Keratinocyte (primary cell): Measurements from ENCODE around the gene TFPI2. TPM values are rescaled to one million over a fixed set of nuclear protein-coding genes. Genes with fewer than 3 reads are reported as not detected.

Experiments
- DNase-seq: peaks from one replicate; pipeline ENCODE4 v3.0.0-alpha.2; 2011; ENCODE audit warnings: low read depth, missing footprints, low spot score
- FAIRE-seq: peaks from 2 replicates; lab custom pipeline; 2011; peaks lifted over from hg19 to GRCh38; lab: Jason Lieb, UNC
- H2AFZ ChIP-seq: 2 replicates; pipeline ENCODE4 v1.6.0; 2012; ENCODE audit warnings: low read length, control low read depth, inconsistent platforms; ENCODE audit not compliant: control insufficient read depth
- H3K27ac ChIP-seq: 2 replicates; pipeline ENCODE4 v1.5.1; 2011; ENCODE audit warnings: low read length; ENCODE audit not compliant: control insufficient read depth, insufficient read depth
- H3K27me3 ChIP-seq: 3 replicates; pipeline ENCODE4 v1.6.0; 2011; ENCODE audit warnings: low read length; ENCODE audit not compliant: control insufficient read depth, insufficient read depth; ENCODE audit errors: extremely low read depth
- H3K36me3 ChIP-seq, 2 experiments: 2 replicates in 1 of 2; 3 replicates in 1 of 2; pipeline ENCODE4 v1.5.1; 2011; ENCODE audit warnings: low read length in 2 of 2, mild to moderate bottlenecking in 1 of 2; ENCODE audit not compliant: control insufficient read depth in 2 of 2, insufficient read depth in 2 of 2; ENCODE audit errors: extremely low read depth in 1 of 2
- H3K4me1 ChIP-seq: 3 replicates; pipeline ENCODE4 v1.5.1; 2011; ENCODE audit warnings: low read length; ENCODE audit not compliant: control insufficient read depth, insufficient read depth; ENCODE audit errors: extremely low read depth
- H3K4me2 ChIP-seq: 3 replicates; pipeline ENCODE4 v1.6.0; 2011; ENCODE audit warnings: low read depth, low read length; ENCODE audit not compliant: control insufficient read depth, insufficient read depth; ENCODE audit errors: extremely low read depth
- H3K4me3 ChIP-seq, 3 experiments: fragments of 200-600 bp in 1 of 3; sonication (generic) in 1 of 3; 2 replicates in 2 of 3; 3 replicates in 1 of 3; pipeline ENCODE4 v1.5.1; 2011 to 2016; ENCODE audit warnings: low read length in 3 of 3, mild to moderate bottlenecking in 3 of 3, control low read depth in 2 of 3, inconsistent platforms in 1 of 3, low read depth in 1 of 3, mixed read lengths in 1 of 3, mixed run types in 1 of 3, moderate library complexity in 1 of 3; ENCODE audit not compliant: control insufficient read depth in 2 of 3, insufficient read depth in 2 of 3; ENCODE audit errors: extremely low read depth in 1 of 3
- H3K79me2 ChIP-seq: 2 replicates; pipeline ENCODE4 v1.6.0; 2012; ENCODE audit warnings: low read length; ENCODE audit not compliant: control insufficient read depth, insufficient read depth
- H3K9ac ChIP-seq: 3 replicates; pipeline ENCODE4 v1.6.0; 2011; ENCODE audit warnings: low read length; ENCODE audit not compliant: control insufficient read depth, insufficient read depth; ENCODE audit errors: extremely low read depth
- H3K9me1 ChIP-seq: 3 replicates; pipeline ENCODE4 v1.6.0; 2011; ENCODE audit warnings: low read length; ENCODE audit not compliant: control insufficient read depth, insufficient read depth; ENCODE audit errors: extremely low read depth
- H3K9me3 ChIP-seq: 2 replicates; pipeline ENCODE4 v1.5.1; 2012; ENCODE audit warnings: low read depth, low read length; ENCODE audit not compliant: control insufficient read depth
- H4K20me1 ChIP-seq: 3 replicates; pipeline ENCODE4 v1.6.0; 2011; ENCODE audit warnings: low read length; ENCODE audit not compliant: control insufficient read depth, insufficient read depth; ENCODE audit errors: extremely low read depth
- EZH2 ChIP-seq: IDR thresholded peaks from one replicate; pipeline ENCODE4 v1.6.1; 2012; ENCODE audit warnings: inconsistent platforms, mild to moderate bottlenecking, low read length, moderate library complexity
- dilution Hi-C: fragments of 300-500 bp; cut with MboI; formaldehyde crosslinking; loops from one replicate; pipeline ENCODE4 v1.7.0; 2020; ENCODE audit warnings: low sequenced_read_pairs; ENCODE audit not compliant: extremely low pct_ligation_motif_present
- polyA plus RNA-seq, 5 experiments: library from polyadenylated mRNA; depleted of rRNA in 3 of 5; stranded (reverse) in 3 of 5; stranded (forward) in 1 of 5; unstranded in 1 of 5; fragments of >200 nt; gene quantifications; 1 replicate in 1 of 5; 2 replicates in 3 of 5; 3 replicates in 1 of 5; pipeline versions ENCODE4 v1.2.1 to v1.2.3, GENCODE V29; 2011 to 2012; ENCODE audit warnings: missing spikeins in 2 of 5, low read depth in 1 of 5, low replicate concordance in 1 of 5
- TF ChIP-seq, protein P1 (sequence below), 3 experiments: IDR thresholded peaks in 1 of 3; conservative IDR thresholded peaks in 1 of 3; optimal IDR thresholded peaks in 1 of 3; 2 replicates in 2 of 3; 3 replicates in 1 of 3; pipeline versions ENCODE3 to v1.5.1; 2011; ENCODE audit warnings: low read length in 3 of 3, mild to moderate bottlenecking in 3 of 3, moderate library complexity in 2 of 3, control low read depth in 1 of 3, inconsistent platforms in 1 of 3; ENCODE audit not compliant: insufficient read depth in 2 of 3; ENCODE audit errors: extremely low read depth in 1 of 3

TFPI2 gene
- polyA plus RNA-seq, 1 donor (not counting 4 experiments of a cell fraction or from before 2014, with no cell fraction given): 87.2 TPM

DNA sequence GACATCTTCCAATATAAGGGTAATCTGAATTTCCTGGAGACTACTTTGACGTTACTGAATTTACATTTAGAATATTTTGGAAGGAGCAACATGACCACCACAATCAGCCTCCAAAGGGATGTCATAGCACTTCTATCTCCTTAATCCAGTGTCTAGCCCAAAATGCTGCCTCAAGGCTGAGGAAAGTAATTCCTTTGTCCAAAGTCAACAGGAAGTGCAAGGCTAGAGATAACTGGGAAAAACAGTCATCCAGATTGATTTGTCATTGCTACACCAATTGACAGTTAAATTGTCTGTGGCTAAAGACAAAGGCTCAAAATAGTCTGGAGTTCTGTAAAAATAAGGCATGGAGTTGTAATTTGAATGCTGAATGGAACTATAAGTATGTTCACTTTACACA, 3.9 kb upstream of the TFPI2 start:
- Histone ChIP-seq H3K9ac (no peak overlapping the region), H3K4me3 (no peak overlapping the region), H3K79me2 (no peaks in the 10 kb centered on the region), H3K4me1 (peaks cover 5% of the 10 kb centered on the region), H3K36me3 (no peaks in the 10 kb centered on the region), H3K9me3 (no peaks in the 10 kb centered on the region), H3K27ac (no peak overlapping the region), H3K4me2 (no peak overlapping the region), H3K27me3 (no peaks in the 10 kb centered on the region), H4K20me1 (no peaks in the 10 kb centered on the region), H2AFZ (no peak overlapping the region), H3K9me1 (no peaks in the 10 kb centered on the region)
- FAIRE-seq (peak; percentile 77), DNase-seq (no peak)
- dilution Hi-C loops: no loop called here
- TF ChIP-seq, protein P1, sequence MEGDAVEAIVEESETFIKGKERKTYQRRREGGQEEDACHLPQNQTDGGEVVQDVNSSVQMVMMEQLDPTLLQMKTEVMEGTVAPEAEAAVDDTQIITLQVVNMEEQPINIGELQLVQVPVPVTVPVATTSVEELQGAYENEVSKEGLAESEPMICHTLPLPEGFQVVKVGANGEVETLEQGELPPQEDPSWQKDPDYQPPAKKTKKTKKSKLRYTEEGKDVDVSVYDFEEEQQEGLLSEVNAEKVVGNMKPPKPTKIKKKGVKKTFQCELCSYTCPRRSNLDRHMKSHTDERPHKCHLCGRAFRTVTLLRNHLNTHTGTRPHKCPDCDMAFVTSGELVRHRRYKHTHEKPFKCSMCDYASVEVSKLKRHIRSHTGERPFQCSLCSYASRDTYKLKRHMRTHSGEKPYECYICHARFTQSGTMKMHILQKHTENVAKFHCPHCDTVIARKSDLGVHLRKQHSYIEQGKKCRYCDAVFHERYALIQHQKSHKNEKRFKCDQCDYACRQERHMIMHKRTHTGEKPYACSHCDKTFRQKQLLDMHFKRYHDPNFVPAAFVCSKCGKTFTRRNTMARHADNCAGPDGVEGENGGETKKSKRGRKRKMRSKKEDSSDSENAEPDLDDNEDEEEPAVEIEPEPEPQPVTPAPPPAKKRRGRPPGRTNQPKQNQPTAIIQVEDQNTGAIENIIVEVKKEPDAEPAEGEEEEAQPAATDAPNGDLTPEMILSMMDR (optimal IDR thresholded peaks at IDR 0.05 in 1 of 3, IDR thresholded peaks at IDR 0.05 in 1 of 3, conservative IDR thresholded peaks at IDR 0.05 in 1 of 3; ENCODE audit: extremely low read depth in 1 of 3, insufficient read depth in 2 of 3, low read length in 3 of 3): no peak
- TF ChIP-seq EZH2: no peak

GRCh38 chr7:93890041-93890463, 501 bp downstream of the TFPI2 start:
- TF ChIP-seq, protein P1 (optimal IDR thresholded peaks at IDR 0.05 in 1 of 3, IDR thresholded peaks at IDR 0.05 in 1 of 3, conservative IDR thresholded peaks at IDR 0.05 in 1 of 3; ENCODE audit: extremely low read depth in 1 of 3, insufficient read depth in 2 of 3, low read length in 3 of 3): no peak
- TF ChIP-seq EZH2: no peak
- Histone ChIP-seq H3K79me2 (no peaks in the 10 kb centered on the region), H3K4me3 (peak overlapping the region; percentile 50 to 83 (median 77)), H3K4me1 (peaks cover 11% of the 10 kb centered on the region), H2AFZ (peak overlapping the region; percentile 85), H3K9ac (peak overlapping the region; percentile 80), H4K20me1 (no peaks in the 10 kb centered on the region), H3K27ac (peak overlapping the region; percentile 73), H3K4me2 (peak overlapping the region; percentile 86), H3K36me3 (no peaks in the 10 kb centered on the region), H3K27me3 (no peaks in the 10 kb centered on the region), H3K9me1 (no peaks in the 10 kb centered on the region), H3K9me3 (no peaks in the 10 kb centered on the region)
- FAIRE-seq: peak; percentile 67
- dilution Hi-C loops: no loop called here
- no peak for DNase-seq
